GM12875 (cell line): Measurements from ENCODE around the gene PCLO.

Experiments
- H3K4me3 ChIP-seq: one replicate; pipeline ENCODE4 v1.5.1; 2011; ENCODE audit warnings: low read depth, low read length, control low read depth
- TF ChIP-seq, protein P1 (sequence below): IDR thresholded peaks from 2 replicates; pipeline ENCODE4 v1.5.1; 2011; ENCODE audit warnings: low read depth, mild to moderate bottlenecking, control low read depth, inconsistent platforms, low read length, moderate library complexity, borderline replicate concordance; ENCODE audit not compliant: insufficient read depth

PCLO gene

DNA sequence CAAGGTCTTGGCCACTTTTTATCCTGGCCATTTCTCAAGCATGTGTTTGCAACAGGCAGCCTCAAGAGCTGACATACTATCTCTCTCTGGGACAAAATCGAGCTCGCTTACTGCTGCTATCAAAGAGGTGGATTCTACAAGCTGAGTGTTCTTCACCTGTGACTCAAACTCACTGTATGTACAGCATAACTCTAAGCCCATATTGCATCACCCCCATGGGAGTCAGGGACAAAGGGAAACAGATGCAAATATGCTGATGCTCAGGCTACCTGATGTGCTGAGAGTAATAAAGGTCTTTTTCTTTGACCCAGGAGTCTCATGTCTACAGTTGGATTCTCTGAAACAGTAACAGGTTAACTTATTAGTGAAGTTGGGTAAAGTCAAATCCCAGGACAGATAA, 45.2 kb downstream of the PCLO start:
- TF ChIP-seq, protein P1, sequence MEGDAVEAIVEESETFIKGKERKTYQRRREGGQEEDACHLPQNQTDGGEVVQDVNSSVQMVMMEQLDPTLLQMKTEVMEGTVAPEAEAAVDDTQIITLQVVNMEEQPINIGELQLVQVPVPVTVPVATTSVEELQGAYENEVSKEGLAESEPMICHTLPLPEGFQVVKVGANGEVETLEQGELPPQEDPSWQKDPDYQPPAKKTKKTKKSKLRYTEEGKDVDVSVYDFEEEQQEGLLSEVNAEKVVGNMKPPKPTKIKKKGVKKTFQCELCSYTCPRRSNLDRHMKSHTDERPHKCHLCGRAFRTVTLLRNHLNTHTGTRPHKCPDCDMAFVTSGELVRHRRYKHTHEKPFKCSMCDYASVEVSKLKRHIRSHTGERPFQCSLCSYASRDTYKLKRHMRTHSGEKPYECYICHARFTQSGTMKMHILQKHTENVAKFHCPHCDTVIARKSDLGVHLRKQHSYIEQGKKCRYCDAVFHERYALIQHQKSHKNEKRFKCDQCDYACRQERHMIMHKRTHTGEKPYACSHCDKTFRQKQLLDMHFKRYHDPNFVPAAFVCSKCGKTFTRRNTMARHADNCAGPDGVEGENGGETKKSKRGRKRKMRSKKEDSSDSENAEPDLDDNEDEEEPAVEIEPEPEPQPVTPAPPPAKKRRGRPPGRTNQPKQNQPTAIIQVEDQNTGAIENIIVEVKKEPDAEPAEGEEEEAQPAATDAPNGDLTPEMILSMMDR = no peak
- no peak overlapping the region for H3K4me3 ChIP-seq

- TF ChIP-seq, protein P1 = no peak
- no peak overlapping the region for H3K4me3 ChIP-seq
These were observed 51.3 kb downstream of the PCLO start for GRCh38 chr7:83111391-83111790.

GRCh38 chr7:83109352-83109751, 53.3 kb downstream of the PCLO start:
- TF ChIP-seq, protein P1 = no peak
- no peak overlapping the region for H3K4me3 ChIP-seq

DNA sequence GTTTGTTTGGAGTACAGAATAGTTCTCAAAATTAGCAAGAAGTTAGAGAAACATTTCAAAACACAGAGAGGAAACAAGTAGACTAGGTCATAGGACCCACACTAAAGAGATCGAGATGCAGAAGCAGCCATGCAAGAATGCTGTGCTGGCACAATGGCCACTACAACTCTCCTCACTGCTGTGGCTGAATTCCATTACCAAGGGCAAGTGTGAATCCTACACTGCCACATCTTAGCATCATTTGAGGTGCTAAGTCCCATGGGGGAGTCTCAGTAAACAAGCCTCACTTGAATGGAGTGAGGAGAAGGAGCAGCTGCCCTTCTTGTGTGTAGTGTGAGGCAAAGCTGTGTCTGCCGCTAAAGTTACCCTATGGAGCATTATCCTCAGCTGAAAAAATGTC, 56.7 kb downstream of the PCLO start:
- TF ChIP-seq, protein P1 = no peak
- H3K4me3 ChIP-seq = no peak overlapping the region

DNA sequence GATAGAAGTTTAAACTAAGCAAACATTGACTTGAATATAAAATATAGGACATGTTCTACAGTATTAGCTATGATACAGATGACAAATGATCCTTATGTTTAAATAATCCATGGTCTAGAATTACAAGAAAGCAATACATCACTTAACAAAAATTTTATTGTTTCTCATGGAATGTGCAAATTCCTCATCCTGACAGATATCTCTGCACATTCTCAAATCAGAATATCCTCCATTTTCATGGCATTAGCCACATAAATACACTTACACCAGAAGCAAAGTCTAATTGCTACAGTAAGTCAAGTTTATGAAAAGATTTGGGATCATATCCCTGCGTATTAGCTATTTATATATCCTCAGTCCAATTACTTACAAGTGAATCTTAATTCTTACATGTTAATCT, 57.6 kb downstream of the PCLO start:
- TF ChIP-seq, protein P1 = no peak
- no peak overlapping the region for H3K4me3 ChIP-seq

- no peak overlapping the region for H3K4me3 ChIP-seq
- TF ChIP-seq, protein P1 = no peak
These were observed 61.2 kb downstream of the PCLO start for GRCh38 chr7:83101530-83101929.

DNA sequence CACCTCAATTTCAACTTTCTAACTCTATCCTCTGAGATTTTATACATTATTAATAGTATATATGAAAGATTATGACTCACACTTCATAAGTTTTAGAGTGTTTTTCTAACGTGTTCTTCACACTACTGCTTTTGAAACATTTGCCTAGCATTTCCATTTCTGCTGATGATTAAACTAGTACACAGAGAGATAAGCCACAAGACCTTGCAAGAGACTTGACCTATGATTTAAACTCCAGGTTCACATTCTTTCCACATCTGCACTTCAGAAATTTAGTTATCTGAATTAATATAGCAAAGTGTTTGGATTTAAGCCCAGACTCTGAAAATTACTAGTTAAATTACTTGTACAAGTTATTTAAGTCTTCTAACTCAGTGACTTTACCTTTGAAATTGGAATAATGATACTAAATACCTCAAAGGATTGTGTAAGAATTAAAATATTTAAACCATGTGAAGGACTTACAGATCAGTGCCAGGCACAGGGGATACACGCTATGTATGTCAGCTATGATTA, 66.6 kb downstream of the PCLO start:
- no peak overlapping the region for H3K4me3 ChIP-seq
- TF ChIP-seq, protein P1 = no peak
